Stimulated activated CD4-positive, alpha-beta T cell treated with anti-CD3 and anti-CD28 coated beads, Interleukin-4, amount 100 ng/mL, for 48 hours (primary cell): ENCODE data around the gene SYK.

Experiments used
- DNase-seq, 2 donors: peaks; one replicate each; pipeline ENCODE4 v3.0.0-alpha.2; 2020; ENCODE audit warnings: low read depth in 2 of 2

The SYK gene

DNA sequence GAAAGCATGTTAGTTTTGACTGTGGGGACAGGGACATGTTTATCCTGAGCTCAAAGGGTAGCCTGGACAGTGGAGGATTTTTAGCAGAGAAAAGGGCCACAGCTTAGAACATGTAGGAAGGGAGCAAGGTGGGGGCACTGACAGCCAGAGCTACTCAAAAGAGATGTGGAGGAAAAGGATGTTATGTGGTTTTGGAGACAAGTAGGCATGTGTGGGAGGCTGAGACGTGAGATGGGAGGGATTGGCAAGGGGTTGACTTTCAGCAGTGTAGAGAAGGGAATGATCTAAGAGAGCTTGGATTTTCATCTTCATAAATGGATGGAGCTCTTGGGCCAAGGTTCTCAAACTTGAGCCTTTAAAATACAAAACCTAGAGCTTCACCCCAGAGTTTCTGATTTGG lies 24.0 kb downstream of the SYK start:
- DNase-seq = no peak

DNA sequence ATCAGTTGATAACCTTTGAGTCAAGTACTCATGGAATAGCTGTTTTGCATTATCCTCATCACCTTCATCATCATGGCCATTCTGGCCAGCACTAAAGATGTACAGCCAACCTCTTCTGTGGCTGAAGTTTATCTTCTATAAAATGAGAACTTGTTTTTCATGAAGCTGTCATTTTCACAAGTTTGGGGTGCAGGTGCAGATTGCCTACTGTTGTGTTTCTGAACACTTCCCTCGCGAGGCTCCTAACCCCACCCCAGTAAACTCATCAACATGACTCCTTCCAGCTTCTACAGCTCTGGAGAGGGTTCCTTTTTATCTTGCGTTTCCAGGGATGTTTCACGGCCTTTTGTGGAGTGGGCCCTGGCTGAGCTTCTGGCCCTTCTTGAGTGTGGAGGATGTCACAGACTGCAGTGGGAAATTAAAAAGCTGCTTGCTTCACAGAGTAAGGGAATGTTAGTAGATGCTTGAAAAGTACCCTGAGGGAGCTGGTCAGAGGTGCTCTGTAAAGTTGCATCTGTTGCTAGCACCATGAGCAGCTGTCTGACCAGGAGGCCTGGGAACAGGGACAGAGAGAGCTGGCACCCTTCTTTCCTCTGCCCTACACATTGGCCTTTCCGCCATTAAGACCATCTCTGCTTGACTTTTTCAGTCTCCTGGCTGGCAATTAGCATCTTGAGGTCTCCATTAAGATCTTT lies 24.9 kb downstream of the SYK start:
- DNase-seq = no peak

- no peak for DNase-seq
Observed at GRCh38 chr9:90827181-90827871, 25.7 kb downstream of the SYK start.

- DNase-seq = no peak
Observed at GRCh38 chr9:90830051-90830450, 28.4 kb downstream of the SYK start.

DNA sequence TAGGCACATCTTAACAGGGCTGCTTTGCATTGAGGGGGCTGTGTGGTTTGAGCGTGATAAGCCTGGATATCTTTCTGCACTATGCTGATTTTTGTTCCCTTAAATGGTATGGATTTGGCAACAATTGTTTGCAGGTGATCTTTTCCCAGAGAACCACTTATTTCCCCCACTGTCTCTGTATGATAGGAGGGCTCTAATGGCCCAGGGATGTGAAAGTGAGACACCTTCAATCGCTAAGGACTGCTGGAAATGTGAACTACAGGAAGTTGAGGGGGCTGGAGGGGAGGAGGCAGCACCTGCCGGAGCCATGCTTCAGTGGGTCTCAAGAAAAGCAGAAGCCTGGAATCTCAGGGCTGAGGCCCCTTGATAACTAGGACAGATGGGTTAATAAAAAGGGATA lies 29.4 kb downstream of the SYK start:
- DNase-seq = no peak

- no peak for DNase-seq
Observed at GRCh38 chr9:90832261-90832660, 30.6 kb downstream of the SYK start.

- no peak for DNase-seq
Observed at GRCh38 chr9:90834828-90835595, 33.4 kb downstream of the SYK start.

DNA sequence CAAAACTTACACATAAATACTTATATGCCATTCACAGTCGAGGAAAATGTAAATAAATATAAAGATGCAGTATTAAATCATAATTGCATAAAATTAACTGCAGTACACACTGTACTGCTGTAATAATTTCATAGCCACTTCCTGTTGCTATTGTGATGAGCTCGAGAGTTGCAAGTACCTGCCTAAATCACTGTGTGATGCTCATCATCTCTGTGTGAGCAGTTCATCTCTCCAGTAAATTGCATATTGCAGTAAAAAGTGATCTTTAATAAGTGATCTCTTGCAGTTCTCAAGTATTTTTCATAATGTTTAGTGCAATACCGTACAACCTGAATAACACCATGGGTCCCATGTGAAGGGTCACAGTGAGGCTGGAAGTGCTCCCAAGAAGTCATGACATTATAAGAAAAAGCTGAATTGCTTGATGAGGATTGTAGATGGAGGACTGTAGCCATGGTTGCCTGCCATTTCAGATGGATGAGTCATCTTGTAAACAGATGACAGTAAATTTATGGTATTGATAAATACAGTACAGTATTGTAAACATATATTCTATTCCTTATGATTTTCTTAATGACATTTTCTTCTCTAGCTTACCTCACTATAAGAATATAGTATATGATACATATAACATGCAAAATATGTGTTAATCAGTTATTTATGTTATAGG lies 34.9 kb downstream of the SYK start:
- no peak for DNase-seq

- no peak for DNase-seq
Observed at GRCh38 chr9:90838098-90838497, 36.5 kb downstream of the SYK start.

DNA sequence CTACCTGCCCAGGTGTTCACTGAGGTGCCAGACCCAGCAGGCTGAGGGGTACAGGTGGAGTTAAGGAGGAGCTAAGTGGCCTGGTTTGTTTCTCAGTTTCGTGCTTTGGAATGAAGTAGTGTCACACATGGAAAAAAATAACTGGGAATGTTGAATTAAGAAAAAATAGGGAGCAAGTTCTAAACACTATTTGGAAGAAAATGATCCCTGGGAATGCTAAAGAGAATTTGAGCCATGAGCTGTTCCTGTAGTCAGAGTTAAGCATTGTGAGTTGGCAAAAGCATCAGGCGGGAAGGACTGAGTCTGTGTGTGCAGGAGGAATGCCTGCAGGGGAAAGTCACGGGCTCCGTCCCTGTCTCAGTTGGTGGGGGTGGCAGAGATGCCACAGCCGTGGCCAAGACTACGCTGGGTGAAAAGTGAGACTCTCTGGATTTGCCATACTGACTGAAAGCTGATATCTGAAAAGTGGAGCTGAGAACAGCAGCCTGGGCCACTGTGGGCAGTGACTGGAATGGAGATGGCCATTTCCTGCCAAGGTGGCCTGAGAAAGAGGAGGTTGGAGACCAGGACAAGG lies 37.0 kb downstream of the SYK start:
- no peak for DNase-seq

DNA sequence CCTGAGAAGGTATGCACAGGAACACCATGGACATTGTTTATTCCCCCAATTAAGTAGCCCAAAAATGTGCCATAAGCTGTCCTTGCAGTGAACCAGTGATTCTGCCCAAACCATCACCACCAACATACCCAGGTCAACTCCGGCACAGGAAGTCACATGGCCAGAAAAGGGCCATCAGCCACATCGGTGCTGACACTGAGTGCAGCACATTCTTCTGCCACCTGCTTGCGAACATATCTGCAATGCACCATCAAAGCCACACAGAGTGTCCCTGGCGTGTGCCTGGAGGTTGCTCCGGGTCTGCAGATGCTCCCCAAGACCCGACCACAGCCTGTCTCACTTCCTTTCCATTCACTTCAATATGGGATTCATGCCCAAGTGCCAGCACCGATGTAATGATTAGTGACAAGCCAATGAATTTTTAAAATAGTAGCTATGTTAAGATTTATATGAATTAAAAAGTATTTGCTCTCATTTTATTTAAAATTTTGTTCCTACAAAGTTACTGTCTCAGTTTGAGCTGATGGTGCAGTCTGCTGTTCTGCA lies 37.6 kb downstream of the SYK start:
- DNase-seq = no peak

DNA sequence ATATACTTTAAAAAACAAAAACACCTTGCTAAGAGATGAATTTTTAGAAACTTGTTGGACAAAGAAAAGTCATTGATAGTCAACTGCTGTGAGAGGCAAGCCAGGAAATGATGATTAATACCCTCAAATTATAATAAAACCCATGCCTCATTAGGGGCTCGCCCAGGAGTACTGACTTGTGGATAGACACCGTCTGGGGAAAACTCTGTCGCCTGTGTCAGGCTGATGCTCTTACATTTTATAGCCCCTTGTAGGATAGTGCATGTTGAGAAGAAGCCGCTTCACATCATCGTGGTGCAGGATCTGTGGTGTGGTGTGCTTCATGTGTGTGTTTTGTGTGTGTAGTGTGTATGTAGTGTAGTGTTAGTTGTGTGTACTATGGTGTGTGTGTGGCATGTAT lies 39.1 kb downstream of the SYK start:
- DNase-seq = no peak

DNA sequence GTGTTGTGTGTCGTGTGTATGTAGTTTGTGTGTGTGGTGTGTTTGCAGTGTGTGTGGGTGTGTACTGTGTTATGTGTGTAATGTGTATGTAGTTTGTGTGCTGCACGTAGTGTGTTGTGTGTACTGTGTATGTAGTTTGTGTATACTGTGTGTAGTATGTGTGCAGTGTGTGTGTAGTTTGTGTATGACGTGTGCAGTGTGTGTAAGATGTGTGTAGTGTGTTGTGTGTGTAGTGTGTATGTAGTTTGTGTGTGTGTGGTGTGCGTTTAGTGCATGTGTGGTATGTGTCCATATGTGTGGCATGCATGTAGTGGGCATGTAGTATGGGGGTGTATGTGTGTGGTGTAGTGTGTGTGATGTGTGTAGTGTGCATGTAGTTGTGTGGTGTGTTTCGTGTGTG lies 39.6 kb downstream of the SYK start:
- DNase-seq = no peak

DNA sequence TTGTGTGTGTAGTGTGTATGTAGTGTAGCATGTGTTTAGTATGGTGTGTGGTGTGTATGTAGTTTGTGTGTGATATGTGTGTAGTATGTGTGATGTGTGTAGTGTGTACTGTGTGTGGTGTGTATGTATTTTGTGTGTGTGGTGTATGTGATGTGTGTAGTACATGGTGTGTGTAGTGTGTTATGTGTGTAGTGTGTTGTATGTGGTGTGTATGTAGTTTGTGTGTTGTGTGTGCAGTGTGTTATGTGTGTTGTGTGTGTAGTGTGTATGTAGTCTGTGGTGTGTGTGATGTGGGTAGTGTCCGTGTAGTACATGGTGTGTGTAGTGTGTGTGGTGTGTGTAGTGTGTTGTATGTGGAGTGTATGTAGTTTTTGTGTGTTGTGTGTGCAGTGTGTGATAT lies 40.0 kb downstream of the SYK start:
- no peak for DNase-seq

- no peak for DNase-seq
Observed at GRCh38 chr9:90842176-90842777, 40.7 kb downstream of the SYK start.

- no peak for DNase-seq
Observed at GRCh38 chr9:90842996-90843395, 41.4 kb downstream of the SYK start.

DNA sequence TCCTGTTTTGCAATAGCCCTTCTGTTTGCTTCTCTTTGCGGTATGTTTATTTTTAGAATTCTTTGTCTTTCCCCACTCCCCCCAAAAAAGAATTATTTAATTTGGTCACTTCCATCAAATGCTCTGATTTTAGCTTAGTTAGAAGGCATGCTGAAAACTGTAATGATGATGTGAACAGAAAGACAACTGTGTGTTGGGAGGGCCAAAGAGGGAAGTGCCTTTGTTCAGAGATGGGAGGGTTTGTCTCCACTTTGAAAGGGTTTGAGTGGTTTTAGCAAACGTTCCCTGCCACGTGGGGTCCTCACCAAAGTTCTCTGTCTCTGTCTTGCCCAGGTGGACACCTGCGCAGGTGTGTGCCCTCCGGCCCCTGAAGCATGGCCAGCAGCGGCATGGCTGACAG lies 41.9 kb downstream of the SYK start:
- no peak for DNase-seq

- DNase-seq = no peak
Observed at GRCh38 chr9:90844326-90844725, 42.7 kb downstream of the SYK start.

DNA sequence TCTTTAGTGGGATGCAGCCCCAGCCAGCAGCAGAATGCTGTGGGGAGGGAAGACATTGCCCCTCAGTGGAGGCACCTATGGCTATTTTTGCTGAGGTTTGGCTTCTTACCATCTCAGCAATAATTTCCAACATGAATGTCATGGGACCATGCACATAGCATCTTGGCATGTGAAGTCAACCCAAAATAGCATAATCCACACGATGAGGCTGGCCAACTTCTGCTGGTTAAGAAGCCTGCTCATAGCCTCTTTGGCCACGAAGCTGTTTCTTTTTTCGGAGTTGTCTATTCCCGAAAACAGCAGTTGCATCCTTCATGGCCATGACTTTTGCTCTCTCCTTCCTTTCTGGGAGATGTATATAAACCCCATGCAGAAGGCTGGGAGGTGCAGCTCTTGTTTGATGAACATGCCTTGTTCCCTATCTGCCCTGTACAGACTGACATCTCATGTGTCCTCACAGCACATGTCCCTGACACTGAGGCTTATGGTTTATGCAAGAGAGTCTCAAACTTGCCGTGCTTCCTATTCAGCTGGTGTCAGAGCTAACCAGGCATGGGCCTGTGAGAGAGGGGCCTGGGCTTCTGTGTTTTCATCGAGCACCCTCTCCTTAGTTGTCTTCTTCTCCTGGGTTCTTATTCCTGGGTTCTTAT lies 45.3 kb downstream of the SYK start:
- no peak for DNase-seq

DNA sequence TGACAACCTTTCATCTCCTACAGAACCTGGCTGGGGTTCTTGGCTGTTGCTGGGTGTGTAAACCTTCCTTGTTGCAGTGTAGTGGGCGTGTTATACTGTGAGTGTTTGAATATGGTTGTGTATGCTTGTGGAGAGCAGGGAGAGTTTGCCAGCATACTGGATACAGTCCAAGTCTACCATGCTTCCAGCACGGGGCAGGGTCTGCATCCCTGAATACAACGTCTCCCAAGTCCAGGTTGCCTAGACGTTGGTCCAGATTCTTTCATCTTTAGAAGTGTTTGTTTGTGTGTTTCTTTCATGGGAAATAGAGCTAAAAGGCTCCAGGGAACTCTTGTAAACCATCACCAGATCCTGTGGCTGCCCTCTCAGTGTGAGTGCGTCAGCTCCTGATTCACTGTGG lies 46.4 kb downstream of the SYK start:
- DNase-seq = no peak

DNA sequence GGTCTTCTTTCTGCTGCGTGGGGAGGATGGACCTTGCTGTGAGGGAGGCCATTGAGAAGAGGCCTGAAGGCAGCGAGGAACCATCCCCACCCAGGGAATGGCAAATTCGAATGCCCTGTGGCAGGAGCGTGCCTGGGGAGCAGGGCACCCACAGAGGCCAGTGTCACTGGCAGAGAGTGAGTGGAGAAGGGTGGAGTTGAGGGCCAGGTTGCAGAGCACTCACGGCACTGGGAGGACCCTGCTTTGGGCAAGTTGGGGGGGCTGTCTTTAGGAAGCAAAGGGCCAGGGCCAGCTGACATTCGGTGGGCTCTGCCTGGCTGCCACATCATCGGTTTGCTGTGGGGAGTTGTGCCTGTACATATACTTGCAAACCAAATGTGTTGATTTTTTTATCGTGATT lies 47.2 kb downstream of the SYK start:
- no peak for DNase-seq
